ENCODE data around the gene ARFGAP1. TPM values are rescaled to one million over a fixed set of nuclear protein-coding genes. Genes with fewer than 3 reads are reported as not detected.
A peak's percentile ranks its signal among the peaks of the same experiment; 100 is the strongest.

The ARFGAP1 gene
- total and polyA plus RNA-seq, 3 experiments from 2014 or later, result 22.7 to 77.5 (median 71.0) TPM

- peaks cover 16 to 55% of the 10 kb centered on the region in 2 donors for H3K27me3 Mint-ChIP-seq
- no peak overlapping the region for H3K27ac Mint-ChIP-seq
- CTCF ChIA-PET, result no interaction called here
Observed at GRCh38 chr20:63228806-63229205, 43.8 kb upstream of the ARFGAP1 start.

GRCh38 chr20:63230800-63231268 is 41.8 kb upstream of the ARFGAP1 start:
- peaks cover 23% of the 10 kb centered on the region for H3K27me3 ChIP-seq (ENCODE audit: insufficient read depth, low read length, poor library complexity, severe bottlenecking)
- H3K27ac ChIP-seq (ENCODE audit: low read depth, low read length), result no peak overlapping the region
- H3K9me3 Mint-ChIP-seq, result no peaks in the 10 kb centered on the region
- no peak for DNase-seq
- H3K4me1 Mint-ChIP-seq, result peaks cover 0 to 7% (median 0%) of the 10 kb centered on the region in 3 donors
- H3K27ac Mint-ChIP-seq, result no peak overlapping the region
- no peak overlapping the region for H3K4me3 Mint-ChIP-seq
- no peaks in the 10 kb centered on the region for H3K36me3 Mint-ChIP-seq
- H3K9me3 ChIP-seq (ENCODE audit: low read length), result no peaks in the 10 kb centered on the region
- H3K27me3 Mint-ChIP-seq, result peaks cover 16 to 56% of the 10 kb centered on the region in 2 donors
- H3K4me1 ChIP-seq (ENCODE audit: insufficient read depth, low read length), result no peaks in the 10 kb centered on the region
- POLR2A ChIA-PET, result no interaction called here
- H3K4me3 ChIP-seq (ENCODE audit: low read length), result no peak overlapping the region
- no peaks in the 10 kb centered on the region for H3K36me3 ChIP-seq (ENCODE audit: insufficient read depth, low read length)
- CTCF ChIA-PET, result no interaction called here

More at GRCh38 chr20:63228806-63229205, 43.8 kb upstream of the ARFGAP1 start:
- DNase-seq, result no peak
- Histone ChIP-seq H3K27me3 (ENCODE audit: insufficient read depth, low read length, poor library complexity, severe bottlenecking) (peaks cover 23% of the 10 kb centered on the region), H3K27ac (ENCODE audit: low read depth, low read length) (no peak overlapping the region), H3K4me3 (ENCODE audit: low read length) (no peak overlapping the region), H3K9me3 (ENCODE audit: low read length) (no peaks in the 10 kb centered on the region), H3K36me3 (ENCODE audit: insufficient read depth, low read length) (no peaks in the 10 kb centered on the region), H3K4me1 (ENCODE audit: insufficient read depth, low read length) (no peaks in the 10 kb centered on the region)
- Mint-ChIP-seq H3K36me3 (no peaks in the 10 kb centered on the region), H3K9me3 (no peaks in the 10 kb centered on the region), H3K4me1 (peaks cover 0 to 3% (median 0%) of the 10 kb centered on the region in 3 donors), H3K4me3 (no peak overlapping the region)
- POLR2A ChIA-PET, result no interaction called here

- H3K27ac Mint-ChIP-seq, result no peak overlapping the region
- Histone ChIP-seq H3K4me3 (ENCODE audit: low read length) (no peak overlapping the region), H3K27me3 (ENCODE audit: insufficient read depth, low read length, poor library complexity, severe bottlenecking) (peaks cover 23% of the 10 kb centered on the region), H3K36me3 (ENCODE audit: insufficient read depth, low read length) (no peaks in the 10 kb centered on the region), H3K4me1 (ENCODE audit: insufficient read depth, low read length) (no peaks in the 10 kb centered on the region), H3K27ac (ENCODE audit: low read depth, low read length) (no peak overlapping the region), H3K9me3 (ENCODE audit: low read length) (no peaks in the 10 kb centered on the region)
- ChIA-PET POLR2A (no interaction called here), CTCF (interaction anchor here (3.9 kb wide), 1 partner anchor 8 kb away, joined by 27 read pairs; no protein-coding TSS in a partner anchor)
- H3K4me1 Mint-ChIP-seq, result peaks cover 0 to 7% (median 0%) of the 10 kb centered on the region in 3 donors
- H3K36me3 Mint-ChIP-seq, result no peaks in the 10 kb centered on the region
- no peaks in the 10 kb centered on the region for H3K9me3 Mint-ChIP-seq
- H3K27me3 Mint-ChIP-seq, result peaks cover 16 to 53% of the 10 kb centered on the region in 2 donors
- no peak overlapping the region for H3K4me3 Mint-ChIP-seq
- no peak for DNase-seq
Observed at GRCh38 chr20:63232235-63233060, 40.2 kb upstream of the ARFGAP1 start.

- peaks cover 0 to 7% (median 0%) of the 10 kb centered on the region in 3 donors for H3K4me1 Mint-ChIP-seq
- peaks cover 16 to 53% of the 10 kb centered on the region in 2 donors for H3K27me3 Mint-ChIP-seq
- ChIA-PET POLR2A (no interaction called here), CTCF (interaction anchor here (3.9 kb wide), 1 partner anchor 9 kb away, joined by 27 read pairs; no protein-coding TSS in a partner anchor)
- Histone ChIP-seq H3K27ac (ENCODE audit: low read depth, low read length) (no peak overlapping the region), H3K9me3 (ENCODE audit: low read length) (no peaks in the 10 kb centered on the region), H3K27me3 (ENCODE audit: insufficient read depth, low read length, poor library complexity, severe bottlenecking) (peaks cover 23% of the 10 kb centered on the region), H3K36me3 (ENCODE audit: insufficient read depth, low read length) (no peaks in the 10 kb centered on the region), H3K4me1 (ENCODE audit: insufficient read depth, low read length) (no peaks in the 10 kb centered on the region), H3K4me3 (ENCODE audit: low read length) (no peak overlapping the region)
- H3K27ac Mint-ChIP-seq, result peak overlapping the region in 1 of 8 donors; percentile 22
- no peak for DNase-seq
- no peak overlapping the region for H3K4me3 Mint-ChIP-seq
- H3K9me3 Mint-ChIP-seq, result no peaks in the 10 kb centered on the region
- no peaks in the 10 kb centered on the region for H3K36me3 Mint-ChIP-seq
Observed at GRCh38 chr20:63233061-63233344, 39.6 kb upstream of the ARFGAP1 start.

- H3K4me1 ChIP-seq (ENCODE audit: insufficient read depth, low read length), result no peaks in the 10 kb centered on the region
- Mint-ChIP-seq H3K27me3 (peaks cover 14 to 48% of the 10 kb centered on the region in 2 donors), H3K4me3 (no peak overlapping the region), H3K27ac (no peak overlapping the region), H3K9me3 (no peaks in the 10 kb centered on the region), H3K4me1 (peaks cover 0 to 7% (median 0%) of the 10 kb centered on the region in 3 donors), H3K36me3 (no peaks in the 10 kb centered on the region)
- ChIA-PET CTCF (interaction anchor here (1.2 to 3.9 kb wide), 2 partner anchors 10 to 148 kb away, joined by 3 to 27 read pairs; no protein-coding TSS in a partner anchor), POLR2A (no interaction called here)
- no peaks in the 10 kb centered on the region for H3K9me3 ChIP-seq (ENCODE audit: low read length)
- H3K36me3 ChIP-seq (ENCODE audit: insufficient read depth, low read length), result no peaks in the 10 kb centered on the region
- H3K27ac ChIP-seq (ENCODE audit: low read depth, low read length), result no peak overlapping the region
- H3K4me3 ChIP-seq (ENCODE audit: low read length), result no peak overlapping the region
- H3K27me3 ChIP-seq (ENCODE audit: insufficient read depth, low read length, poor library complexity, severe bottlenecking), result peaks cover 23% of the 10 kb centered on the region
- no peak for DNase-seq
Observed at GRCh38 chr20:63233924-63234323, 38.7 kb upstream of the ARFGAP1 start.

- Mint-ChIP-seq H3K27ac (peak overlapping the region in 1 of 8 donors; percentile 65), H3K4me1 (peaks cover 0 to 7% (median 0%) of the 10 kb centered on the region in 3 donors), H3K27me3 (peaks cover 14 to 38% of the 10 kb centered on the region in 2 donors), H3K4me3 (peak overlapping the region in 1 of 7 donors; percentile 39), H3K36me3 (no peaks in the 10 kb centered on the region), H3K9me3 (no peaks in the 10 kb centered on the region)
- no peaks in the 10 kb centered on the region for H3K36me3 ChIP-seq (ENCODE audit: insufficient read depth, low read length)
- peaks cover 17% of the 10 kb centered on the region for H3K27me3 ChIP-seq (ENCODE audit: insufficient read depth, low read length, poor library complexity, severe bottlenecking)
- H3K4me3 ChIP-seq (ENCODE audit: low read length), result no peak overlapping the region
- POLR2A ChIA-PET, result no interaction called here
- H3K27ac ChIP-seq (ENCODE audit: low read depth, low read length), result no peak overlapping the region
- H3K9me3 ChIP-seq (ENCODE audit: low read length), result no peaks in the 10 kb centered on the region
- DNase-seq, result no peak
- CTCF ChIA-PET, result interaction anchor here (1.2 to 3.9 kb wide), 2 partner anchors 11 to 147 kb away, joined by 3 to 27 read pairs; no protein-coding TSS in a partner anchor
- no peaks in the 10 kb centered on the region for H3K4me1 ChIP-seq (ENCODE audit: insufficient read depth, low read length)
Observed at GRCh38 chr20:63234693-63235398, 37.8 kb upstream of the ARFGAP1 start.

- no peaks in the 10 kb centered on the region for H3K36me3 Mint-ChIP-seq
- no peak within 1 kb of the TSS for H3K27ac ChIP-seq (ENCODE audit: low read depth, low read length)
- H3K27ac Mint-ChIP-seq, result peak within 1 kb of the TSS in 1 of 8 donors; percentile 2
- H3K36me3 ChIP-seq (ENCODE audit: insufficient read depth, low read length), result no peaks in the 10 kb centered on the region
- H3K9me3 Mint-ChIP-seq, result no peaks in the 10 kb centered on the region
- POLR2A ChIA-PET, result no interaction called here
- CTCF ChIA-PET, result interaction anchor here (3.9 kb wide), 1 partner anchor 12 kb away, joined by 27 read pairs; no protein-coding TSS in a partner anchor
- H3K9me3 ChIP-seq (ENCODE audit: low read length), result no peaks in the 10 kb centered on the region
- H3K4me1 Mint-ChIP-seq, result peaks cover 0 to 7% (median 0%) of the 10 kb centered on the region in 3 donors
- H3K4me3 Mint-ChIP-seq, result peak within 1 kb of the TSS in 1 of 7 donors; percentile 39
- no peaks in the 10 kb centered on the region for H3K4me1 ChIP-seq (ENCODE audit: insufficient read depth, low read length)
- DNase-seq, result peak in 1 of 5 donors; percentile 33
- peaks cover 12 to 32% of the 10 kb centered on the region in 2 donors for H3K27me3 Mint-ChIP-seq
- H3K27me3 ChIP-seq (ENCODE audit: insufficient read depth, low read length, poor library complexity, severe bottlenecking), result peaks cover 11% of the 10 kb centered on the region
- no peak within 1 kb of the TSS for H3K4me3 ChIP-seq (ENCODE audit: low read length)
Observed at GRCh38 chr20:63235399-63235983, 37.1 kb upstream of the ARFGAP1 start, which contains the start of gene BIRC7. TSS of gene BIRC7 (plus strand) at chr20:63235905. CDS start at chr20:63236097, 192 bp downstream.
